HG03432 (cell line): ENCODE data around the gene ZNF594.
"Not testable (repeated sequence)": the region's sequence is repeated elsewhere in the genome, so short reads cannot be mapped to it uniquely, and the experiment has no call there.

Source experiments
- ATAC-seq: cut with Tn5 transposase; IDR thresholded peaks from one replicate; pipeline ENCODE4 v1.9.1; 2021; ENCODE audit warnings: mild to moderate bottlenecking, moderate library complexity; ENCODE audit not compliant: unreplicated experiment

Gene ZNF594

DNA sequence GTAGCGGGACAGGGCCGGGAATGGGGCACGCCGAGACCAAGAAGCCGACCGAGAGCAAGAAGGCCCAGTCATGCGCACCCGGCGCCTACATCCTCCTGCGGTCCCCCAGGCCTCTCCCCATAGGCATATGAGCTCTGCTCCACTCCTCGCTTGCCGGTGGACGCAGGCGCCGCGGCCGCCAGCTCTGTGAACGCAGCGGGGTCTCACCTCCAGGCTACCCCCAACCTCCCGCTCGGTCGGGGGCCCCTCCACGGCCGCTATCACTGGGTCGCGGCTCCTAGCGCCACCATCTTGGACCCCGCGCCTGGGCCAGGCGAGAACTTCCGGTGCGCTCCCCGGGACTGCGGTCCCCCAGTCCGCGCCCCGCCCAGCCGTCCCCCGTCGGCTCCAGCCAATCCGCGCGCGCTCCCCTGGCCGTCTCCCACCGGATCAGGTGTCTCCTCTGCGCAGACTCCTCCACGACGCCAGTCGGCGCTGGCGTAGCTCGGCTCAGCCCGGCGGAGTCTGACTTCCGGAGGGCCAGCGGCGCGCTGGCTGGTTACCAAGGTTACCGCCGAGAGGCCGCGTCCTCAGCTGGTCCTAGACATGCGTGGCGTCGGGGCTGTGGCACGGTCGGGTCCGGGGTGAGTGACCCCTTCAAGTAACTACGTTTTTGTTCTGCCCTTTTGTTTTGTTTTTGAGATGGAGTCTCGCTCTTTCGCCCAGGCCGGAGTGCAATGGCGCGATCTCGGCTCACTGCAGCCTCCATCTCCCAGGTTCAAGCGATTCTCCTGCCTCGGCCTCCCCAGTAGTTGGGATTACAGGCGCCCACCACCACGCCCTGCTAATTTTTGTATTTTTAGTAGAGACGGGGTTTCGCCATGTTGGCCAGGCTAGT is at the start of gene ZNF594:
ZNF594 (minus strand) TSS at position 328 of the 877 bp plus-strand sequence. CDS start 7,612 bp downstream, outside the sequence.
- peak; percentile 95 for ATAC-seq

DNA sequence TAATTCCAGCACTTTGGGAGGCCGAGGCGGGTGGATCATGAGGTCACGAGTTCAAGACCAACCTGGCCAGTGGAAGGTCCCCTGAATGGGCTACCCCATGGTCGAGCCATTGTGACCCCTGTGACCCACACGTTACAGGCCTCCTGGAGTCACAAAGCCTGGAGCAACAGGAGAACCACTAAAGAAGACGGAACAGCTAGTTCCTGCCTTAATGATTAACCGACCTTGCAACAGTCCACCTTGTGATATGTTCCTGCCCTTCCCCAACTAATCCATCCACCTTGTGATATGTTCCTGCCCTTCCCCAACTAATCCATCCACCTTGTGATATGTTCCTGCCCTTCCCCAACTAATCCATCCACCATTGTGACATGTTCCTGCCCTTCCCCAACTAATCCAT is 48.1 kb upstream of the ZNF594 start:
- ATAC-seq: not testable (repeated sequence)

DNA sequence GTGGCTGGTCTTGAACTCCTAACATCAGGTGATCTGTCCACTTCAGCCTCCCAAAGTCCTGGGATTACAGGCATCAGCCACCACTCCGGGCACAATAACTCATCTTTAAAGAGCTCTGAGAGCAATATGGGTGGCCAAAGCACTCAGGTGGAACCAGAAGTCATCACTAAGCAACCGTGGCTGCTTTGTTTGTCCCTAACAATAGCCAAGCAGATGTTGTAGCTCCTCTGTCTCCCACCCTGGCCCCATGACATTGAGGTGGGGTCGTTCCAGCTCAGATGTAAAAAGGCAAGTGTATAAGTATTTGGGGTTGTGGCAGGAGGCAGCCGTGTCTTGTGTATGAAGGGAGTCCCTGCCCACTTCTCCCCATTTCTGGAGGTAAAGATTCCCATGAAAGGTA is 46.7 kb upstream of the ZNF594 start:
- no peak for ATAC-seq

DNA sequence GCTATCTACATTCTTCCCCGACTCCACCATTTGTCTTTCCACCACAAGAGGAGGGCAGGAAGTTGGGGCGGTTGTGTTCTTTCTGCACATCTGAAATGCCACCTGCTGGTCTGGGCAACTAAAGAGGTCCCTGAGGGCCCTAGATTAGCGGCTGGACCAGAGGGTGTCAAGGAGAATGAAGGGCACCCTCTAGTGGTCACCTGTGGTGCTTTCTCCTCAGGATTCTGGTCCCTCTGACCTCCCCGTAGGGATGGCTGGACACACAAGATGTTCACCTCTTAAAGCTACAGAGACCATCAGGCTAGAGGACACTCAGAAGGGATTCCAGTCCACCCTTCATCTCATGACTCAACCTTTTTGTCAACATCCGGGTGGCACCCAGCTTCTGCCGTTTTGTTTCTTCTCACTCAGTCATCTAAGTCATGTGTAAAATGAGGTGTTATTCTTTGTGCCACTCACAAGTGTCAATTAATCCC is 45.9 kb upstream of the ZNF594 start:
- ATAC-seq: no peak

DNA sequence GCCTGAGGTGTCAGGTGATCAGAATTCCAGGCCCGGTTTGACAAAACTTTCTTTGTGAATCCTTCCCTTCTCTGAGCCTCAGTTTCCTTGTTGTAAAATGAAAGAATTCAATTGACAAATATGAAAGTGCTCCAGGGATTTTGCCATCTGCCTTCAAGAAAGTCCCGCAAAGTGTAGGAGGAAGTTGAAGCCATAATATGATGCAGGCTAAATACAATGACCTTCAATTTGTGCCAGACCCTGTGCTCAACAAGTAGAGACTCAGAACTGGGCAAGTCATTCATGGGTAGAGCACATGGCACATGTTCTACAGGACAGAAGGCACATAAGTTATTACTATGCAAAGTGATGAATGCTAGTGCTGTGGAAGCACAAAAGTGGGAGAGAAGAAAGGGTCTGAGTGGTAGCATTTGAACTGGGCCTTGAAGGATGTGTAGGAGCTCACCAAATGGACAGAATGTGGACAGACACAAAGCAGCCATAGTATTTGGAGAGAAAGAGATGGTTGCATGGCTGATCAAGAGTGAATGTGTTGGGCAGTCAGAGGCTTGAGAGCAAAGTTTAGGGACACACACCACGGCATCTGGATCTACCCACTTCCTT is 45.4 kb upstream of the ZNF594 start:
- ATAC-seq: no peak

DNA sequence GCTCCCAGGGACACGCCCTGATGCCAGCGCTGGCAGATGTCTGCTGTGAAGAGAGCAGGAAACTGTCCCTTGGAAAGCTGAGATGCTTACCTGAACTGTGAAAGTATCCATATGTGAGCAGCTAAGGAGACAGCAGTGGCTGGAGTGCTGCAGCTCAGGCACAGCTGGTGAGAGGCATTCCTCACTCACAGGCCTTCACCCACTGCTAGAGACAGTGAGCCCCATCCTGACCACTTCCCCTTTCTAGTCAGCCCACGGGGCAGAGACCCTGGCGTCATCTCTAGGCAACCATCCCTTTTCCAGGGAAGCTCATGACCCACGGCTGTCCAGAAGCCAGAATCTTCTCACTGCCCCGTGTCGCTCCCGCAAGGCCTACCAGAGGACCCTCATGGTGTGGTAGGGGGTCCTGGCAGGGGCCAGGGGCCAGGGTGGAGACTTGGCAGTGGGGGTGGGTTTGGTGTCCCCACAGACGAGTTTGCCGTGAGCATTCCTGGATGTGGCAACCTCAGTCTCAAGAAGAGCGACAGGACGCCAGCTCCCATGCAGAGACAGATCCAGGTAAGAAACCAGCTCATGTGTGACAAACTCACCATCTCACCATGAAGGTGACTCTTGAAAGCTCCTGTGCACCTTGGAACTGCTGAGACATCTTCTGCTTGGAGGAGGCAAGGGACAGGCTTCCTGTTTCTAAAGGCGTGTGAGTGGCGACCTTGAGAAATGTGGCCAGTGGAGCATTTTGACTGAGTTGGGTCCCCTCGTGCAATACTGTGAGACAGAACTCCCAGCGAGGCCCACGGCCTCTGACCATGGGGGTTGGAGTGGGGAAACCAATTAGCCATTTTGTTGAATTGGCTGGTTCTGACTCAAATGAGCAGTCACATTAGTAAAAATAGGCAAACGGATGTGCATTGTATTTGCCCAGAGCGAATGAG is 43.2 kb upstream of the ZNF594 start, which contains the start of gene SCIMP:
SCIMP (minus strand) TSS at position 216 of the 932 bp plus-strand sequence; CDS start at position 111, 105 bp downstream.
- ATAC-seq: peak; percentile 57

DNA sequence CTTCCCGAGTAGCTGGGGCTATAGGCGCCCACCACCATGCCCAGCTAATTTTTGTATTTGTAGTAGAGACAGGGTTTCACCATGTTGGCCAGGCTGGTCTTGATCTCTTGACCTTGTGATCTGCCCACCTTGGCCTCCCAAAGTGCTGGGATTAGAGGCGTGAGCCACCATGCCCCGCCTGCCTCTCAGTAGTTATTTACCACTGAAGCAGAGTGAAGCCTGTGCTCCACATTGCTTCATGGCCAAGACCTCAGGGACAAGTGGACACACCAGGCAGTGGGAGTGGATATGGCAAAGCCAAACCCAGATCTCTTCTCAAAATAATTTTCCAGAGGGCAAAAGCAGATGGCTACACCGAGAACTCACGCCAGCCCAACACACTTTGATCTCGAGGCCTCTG is 41.8 kb upstream of the ZNF594 start:
- ATAC-seq: not testable (repeated sequence)

DNA sequence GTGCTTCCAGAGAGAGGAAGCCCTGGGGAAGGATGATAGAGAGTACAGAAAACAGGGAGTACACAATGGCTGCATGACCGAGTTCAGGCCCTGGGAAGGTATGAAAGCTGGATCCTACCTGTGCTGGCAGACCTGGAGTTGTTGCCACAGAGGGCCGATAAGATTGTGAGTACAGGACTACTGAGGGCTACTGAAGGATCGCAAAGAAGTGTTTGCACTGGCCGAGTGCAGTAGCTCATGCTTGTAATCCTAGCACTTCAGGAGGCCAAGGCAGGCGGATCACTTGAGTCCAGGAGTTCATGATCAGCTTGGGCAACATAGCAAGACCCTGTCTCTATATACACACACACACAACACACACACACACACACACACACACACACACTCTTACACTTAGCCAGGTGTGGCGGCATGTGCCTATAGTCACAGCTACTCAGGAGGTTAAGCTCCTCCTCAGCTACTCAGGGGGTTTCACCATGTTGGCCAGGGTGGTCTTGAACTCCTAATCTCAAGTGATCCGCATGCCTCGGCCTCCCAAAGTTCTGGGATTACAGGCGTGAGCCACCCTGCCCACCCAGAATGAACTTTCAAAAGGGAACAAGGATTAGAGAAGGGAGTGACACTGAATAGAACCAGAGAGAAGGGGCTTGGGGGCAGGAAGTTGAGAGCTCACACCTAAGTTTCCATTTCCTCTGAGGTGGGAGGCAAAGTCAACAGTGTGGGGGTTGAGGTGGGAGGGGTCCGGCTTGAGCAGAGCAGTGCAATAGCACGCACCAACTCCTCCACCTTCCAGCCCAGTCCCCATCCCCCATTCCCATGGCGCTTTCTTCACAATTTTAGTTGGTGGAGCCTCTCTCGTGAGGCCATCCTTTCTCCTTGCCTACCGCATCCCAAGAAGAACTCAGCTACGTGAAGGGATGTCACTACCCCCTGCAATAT is 35.5 kb upstream of the ZNF594 start:
- peak; percentile 41 for ATAC-seq

DNA sequence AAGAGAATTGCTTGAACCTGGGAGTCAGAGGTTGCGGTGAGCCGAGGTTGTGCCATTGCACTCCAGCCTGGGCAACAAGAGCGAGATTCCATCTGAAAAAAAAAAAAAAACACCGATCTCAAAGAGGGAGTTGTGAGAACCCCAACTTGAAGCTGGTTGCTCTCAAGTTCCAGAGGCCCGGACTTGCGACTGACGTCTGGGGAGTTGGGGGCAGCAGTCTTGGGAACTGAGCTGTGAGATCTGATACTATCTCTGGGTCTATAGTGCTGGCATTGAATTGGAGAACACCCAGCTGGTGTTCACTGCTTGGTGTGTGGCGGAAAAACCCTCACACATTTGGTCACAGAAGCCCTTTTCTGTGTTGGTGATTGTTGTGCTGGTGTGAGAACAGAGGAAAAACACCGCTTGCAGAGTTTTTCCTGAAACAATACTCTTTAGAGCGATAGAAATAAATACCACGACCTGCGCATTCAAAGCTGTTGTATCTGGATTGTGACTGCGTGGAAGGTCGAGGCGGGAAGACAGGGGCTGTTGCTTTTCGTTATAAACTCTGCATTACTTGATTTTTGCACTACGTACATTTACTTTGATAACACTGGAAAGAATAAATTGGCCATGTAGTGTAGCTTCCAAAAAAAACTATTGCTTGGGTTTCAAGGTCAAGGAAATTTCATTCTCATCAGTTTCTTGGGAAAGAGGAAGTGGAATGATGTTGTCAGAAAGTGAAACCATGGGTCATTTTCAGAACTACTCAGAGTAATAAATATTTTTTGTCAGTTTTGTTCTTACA is 34.2 kb upstream of the ZNF594 start:
- peak; percentile 35 for ATAC-seq

DNA sequence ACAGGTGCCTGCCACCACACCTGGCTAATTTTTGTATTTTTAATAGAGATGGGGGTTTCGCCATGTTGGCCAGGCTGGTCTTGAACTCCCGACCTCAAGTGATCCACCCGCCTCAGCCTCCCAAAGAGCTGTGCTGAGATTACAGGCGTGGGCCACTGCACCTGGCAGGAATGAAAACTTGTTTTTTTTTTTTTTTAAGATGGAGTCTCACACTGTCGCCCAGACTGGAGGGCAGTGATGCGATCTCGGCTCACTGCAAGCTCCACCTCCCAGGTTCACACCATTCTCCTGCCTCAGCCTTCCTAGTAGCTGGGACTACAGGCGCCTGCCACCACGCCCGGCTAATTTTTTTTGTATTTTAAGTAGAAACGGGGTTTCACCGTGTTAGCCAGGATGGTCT is 30.2 kb upstream of the ZNF594 start:
- ATAC-seq: not testable (repeated sequence)

DNA sequence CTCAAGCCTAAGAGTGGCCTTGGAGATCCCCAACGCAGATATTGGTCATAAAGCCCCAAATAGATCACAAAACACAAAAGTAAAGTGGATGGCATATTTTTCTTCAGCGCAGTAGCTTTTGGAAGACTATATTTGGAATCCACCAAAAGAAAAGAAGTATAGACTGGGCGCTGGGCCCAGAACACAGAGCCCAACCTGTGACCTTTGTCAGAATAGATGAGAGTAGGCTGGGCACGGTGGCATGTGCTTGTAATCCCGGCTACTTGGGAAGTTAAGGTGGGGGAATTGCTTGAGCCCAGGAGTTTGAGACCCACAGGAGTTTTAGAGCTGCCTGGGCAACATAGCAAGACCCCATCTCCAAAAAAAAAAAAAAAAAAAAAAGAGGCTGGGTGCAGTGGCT is 28.4 kb upstream of the ZNF594 start:
- ATAC-seq: no peak

DNA sequence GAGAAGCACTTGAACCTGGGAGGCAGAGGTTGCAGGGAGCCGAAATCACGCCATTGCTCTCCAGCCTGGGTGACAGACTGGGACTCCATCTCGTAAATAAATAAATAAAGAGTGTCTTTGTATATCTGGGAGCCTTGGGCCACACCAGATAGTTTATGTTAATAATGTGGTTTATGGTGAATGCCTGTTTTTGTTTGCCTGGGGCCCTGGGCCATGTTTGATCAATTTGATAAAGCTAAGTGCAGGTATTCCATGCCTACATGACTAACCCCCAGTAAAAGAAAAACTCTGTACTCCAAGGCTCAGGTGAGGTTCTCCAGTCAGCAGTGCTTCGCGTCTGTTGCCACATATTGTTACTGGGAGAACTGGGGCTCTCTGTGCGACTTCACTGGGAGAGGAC is 27.9 kb upstream of the ZNF594 start:
- no peak for ATAC-seq

DNA sequence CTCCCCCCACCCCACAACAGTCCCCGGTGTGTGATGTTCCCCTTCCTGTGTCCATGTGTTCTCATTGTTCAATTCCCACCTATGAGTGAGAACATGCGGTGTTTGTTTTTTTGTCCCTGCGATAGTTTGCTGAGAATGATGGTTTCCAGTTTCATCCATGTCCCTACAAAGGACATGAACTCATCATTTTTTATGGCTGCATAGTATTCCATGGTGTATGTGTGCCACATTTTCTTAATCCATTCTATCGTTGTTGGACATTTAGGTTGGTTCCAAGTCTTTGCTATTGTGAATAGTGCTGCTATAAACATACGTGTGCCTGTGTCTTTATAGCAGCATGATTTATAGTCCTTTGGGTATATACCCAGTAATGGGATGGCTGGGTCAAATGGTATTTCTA is 25.9 kb upstream of the ZNF594 start:
- ATAC-seq: not testable (repeated sequence)

DNA sequence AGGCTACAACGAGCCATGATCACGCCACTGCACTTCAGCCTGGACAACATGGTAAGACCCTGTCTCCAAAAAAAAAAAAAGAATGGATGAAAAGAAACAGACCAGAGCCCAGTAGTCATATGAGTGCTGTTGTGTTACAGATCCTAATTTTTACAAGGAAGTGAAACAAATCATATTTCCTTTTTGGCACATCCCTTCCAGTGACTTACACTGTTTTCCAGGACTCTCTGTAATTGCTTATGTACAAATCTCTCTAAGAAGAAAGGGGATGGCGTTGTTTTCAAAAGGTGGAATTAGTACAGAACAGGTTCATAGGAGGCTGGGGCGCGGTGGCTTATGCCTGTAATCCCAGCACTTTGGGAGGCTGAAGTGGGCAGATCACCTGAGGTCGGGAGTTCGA is 19.8 kb upstream of the ZNF594 start:
- ATAC-seq: no peak

DNA sequence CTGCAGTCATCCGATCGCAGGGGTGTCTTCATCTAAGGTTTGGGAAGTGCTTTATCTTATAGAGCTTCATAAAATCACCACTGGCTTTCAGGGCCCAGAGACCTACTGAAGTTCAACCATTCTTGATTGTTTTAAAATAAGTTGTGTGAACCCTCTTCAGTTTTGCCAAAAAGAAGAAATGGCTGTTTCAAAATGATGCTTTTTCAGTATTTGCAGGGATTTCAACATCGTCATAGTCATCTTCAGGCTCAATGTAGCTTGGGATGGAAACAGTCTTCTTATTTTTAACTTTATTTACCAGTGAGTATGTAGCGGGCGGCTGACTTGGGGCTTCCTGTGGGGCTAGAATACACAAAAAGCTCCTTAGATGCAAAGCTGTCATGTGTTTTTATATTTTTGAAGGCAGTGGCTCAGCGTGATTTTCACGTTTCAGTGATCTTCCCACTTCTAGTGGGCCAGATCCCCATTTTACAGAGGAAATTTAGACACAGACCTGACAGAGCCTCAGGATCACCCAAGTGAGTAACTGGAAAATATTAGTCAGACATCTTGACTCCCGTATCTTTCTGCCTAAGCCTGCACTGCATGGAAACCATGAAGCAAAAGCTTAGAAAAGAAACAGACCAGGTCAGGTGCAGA is 19.1 kb upstream of the ZNF594 start:
- ATAC-seq: peak; percentile 46

DNA sequence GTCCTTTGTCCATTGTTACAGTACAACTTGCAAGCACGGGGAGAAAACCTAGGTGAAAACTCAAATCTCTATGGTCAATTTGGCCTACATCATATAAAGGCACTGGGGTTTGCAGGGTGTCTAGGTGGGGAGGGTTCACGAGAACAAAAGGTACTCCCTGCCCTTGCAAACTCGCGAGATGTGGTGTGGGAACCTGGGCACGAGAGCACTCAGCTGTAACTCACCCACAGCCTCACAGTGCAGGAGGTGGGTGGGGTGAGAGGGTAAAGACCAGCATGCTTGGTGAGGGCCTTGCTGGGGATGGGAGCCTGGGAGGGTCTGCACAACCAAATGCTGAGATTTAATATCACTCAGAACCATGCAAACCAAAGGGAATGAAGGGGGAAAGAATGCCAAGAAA is 18.4 kb upstream of the ZNF594 start:
- no peak for ATAC-seq

DNA sequence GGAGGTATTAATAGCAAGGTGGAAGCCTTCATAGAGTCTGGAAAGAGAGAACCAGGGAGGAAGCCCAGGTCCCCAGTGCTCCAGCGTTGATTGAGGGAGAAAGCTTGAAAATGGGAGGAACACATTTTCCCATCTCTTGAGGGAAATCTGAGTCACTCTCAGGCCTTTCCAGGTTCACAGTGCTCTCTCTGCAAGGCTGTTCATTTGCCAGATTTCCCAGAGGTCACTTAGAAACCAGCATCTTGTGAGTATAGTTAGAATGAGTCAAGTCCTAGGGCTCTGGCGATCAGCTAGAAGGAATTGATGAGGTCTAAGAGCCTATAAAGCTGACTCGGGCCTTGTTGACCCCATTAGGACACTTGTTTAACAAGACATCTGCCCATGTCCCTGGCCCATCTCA is 17.7 kb upstream of the ZNF594 start:
- no peak for ATAC-seq

DNA sequence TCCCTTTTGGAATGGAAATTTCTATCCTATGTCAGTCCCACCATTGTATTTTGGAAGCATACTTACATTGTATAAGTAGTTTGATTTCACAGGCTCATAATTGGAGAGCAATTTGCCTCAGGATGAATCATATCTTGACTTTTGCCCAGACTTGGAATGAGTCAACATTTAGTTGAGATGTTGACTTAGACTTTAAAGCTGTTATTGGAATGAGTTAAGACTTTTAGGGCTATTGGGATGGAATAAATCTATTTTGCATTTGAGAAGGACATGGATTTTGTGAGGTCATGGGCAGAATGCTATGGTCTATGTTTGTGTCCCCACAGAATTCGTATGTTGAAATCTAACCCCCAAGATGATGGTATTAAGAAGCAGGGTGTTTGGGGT is 12.2 kb upstream of the ZNF594 start:
- ATAC-seq: no peak
